HepG2 (cell line): Measurements from ENCODE around the gene BRAP. TPM values are rescaled to one million over a fixed set of nuclear protein-coding genes. Genes with fewer than 3 reads are reported as not detected.

Source experiments
- DMTF1 ChIP-seq: sonication (generic); formaldehyde crosslinking; IDR thresholded peaks from 2 replicates; pipeline ENCODE4 v1.4.0; 2020; ENCODE audit warnings: mild to moderate bottlenecking, missing genetic modification reagents
- HMGA1 ChIP-seq: sonication (generic); formaldehyde crosslinking; conservative IDR thresholded peaks from 2 replicates; pipeline ENCODE4 v1.4.0; 2020; ENCODE audit warnings: missing genetic modification reagents
- KAT7 ChIP-seq: IDR thresholded peaks from 2 replicates; pipeline ENCODE4 v1.6.1; 2018; ENCODE audit warnings: borderline replicate concordance, missing compliant biosample characterization
- KDM1A ChIP-seq: IDR thresholded peaks from 2 replicates; pipeline ENCODE4 v1.6.1; 2016; ENCODE audit warnings: missing compliant biosample characterization
- NFAT5 ChIP-seq: sonication (generic); formaldehyde crosslinking; IDR thresholded peaks from 2 replicates; pipeline ENCODE4 v1.4.0; 2020; ENCODE audit warnings: missing genetic modification reagents
- PLRG1 ChIP-seq: fragments of 450-650 bp; conservative IDR thresholded peaks from 2 replicates; pipeline ENCODE4 v1.6.1; 2016
- REXO4 ChIP-seq: sonication (generic); formaldehyde crosslinking; IDR thresholded peaks from 2 replicates; pipeline ENCODE4 v1.8.0; 2022; ENCODE audit warnings: missing genetic modification reagents, mild to moderate bottlenecking, borderline replicate concordance
- SAP130 ChIP-seq: IDR thresholded peaks from 2 replicates; pipeline ENCODE4 v1.6.1; 2016; ENCODE audit warnings: low read depth
- SIX1 ChIP-seq: sonication (generic); formaldehyde crosslinking; IDR thresholded peaks from 2 replicates; pipeline ENCODE4 v1.4.0; 2020; ENCODE audit warnings: missing genetic modification reagents, borderline replicate concordance
- SMYD3 ChIP-seq: sonication (generic); formaldehyde crosslinking; IDR thresholded peaks from 2 replicates; pipeline ENCODE4 v1.8.1; 2023; ENCODE audit warnings: mild to moderate bottlenecking, missing genetic modification reagents
- SUZ12 ChIP-seq: fragments of 150-350 bp; IDR thresholded peaks from 2 replicates; pipeline ENCODE4 v1.6.1; 2014; ENCODE audit warnings: low read depth, low read length
- TSC22D2 ChIP-seq: sonication (generic); formaldehyde crosslinking; IDR thresholded peaks from 2 replicates; pipeline ENCODE4 v1.5.1; 2020; ENCODE audit warnings: missing genetic modification reagents, mild to moderate bottlenecking, borderline replicate concordance
- ZGPAT ChIP-seq: IDR thresholded peaks from 2 replicates; pipeline ENCODE4 v1.6.1; 2016; ENCODE audit warnings: mild to moderate bottlenecking
- ZNF280B ChIP-seq: sonication (generic); formaldehyde crosslinking; IDR thresholded peaks from 2 replicates; pipeline ENCODE4 v1.5.0; 2020; ENCODE audit warnings: missing genetic modification reagents, mild to moderate bottlenecking, borderline replicate concordance
- polyA plus RNA-seq, 8 experiments: library from polyadenylated mRNA; depleted of rRNA in 3 of 8; stranded (reverse) in 7 of 8; unstranded in 1 of 8; fragments of >200 nt; fragmentation: Illumina TruSeq in 4 of 8; extraction: Trizol in 4 of 8; gene quantifications; 2 replicates each; pipeline versions ENCODE4 v1.2.1 to v1.2.3, GENCODE V29; 2011 to 2016; ENCODE audit warnings: low read depth in 4 of 8, missing spikeins in 1 of 8, mixed read lengths in 1 of 8; ENCODE audit not compliant: insufficient read depth in 1 of 8
- total RNA-seq, 5 experiments: library from RNA; depleted of rRNA; stranded (reverse); fragments of >200 nt; fragmentation: Illumina TruSeq; extraction: Trizol; gene quantifications; 2 replicates each; pipeline ENCODE4 v1.2.3, GENCODE V29; 2016; ENCODE audit warnings: low read depth in 1 of 5

The BRAP gene
- total and polyA plus RNA-seq, 2 of the 13 experiments (the other 11 are each of a cell fraction or from before 2014, with no cell fraction given): 8.1 to 15.4 TPM

GRCh38 chr12:111685811-111686573, at the start of gene BRAP, which contains the start of gene ACAD10 (continued):
- TF ChIP-seq ZGPAT (CRISPR knock-in tag): peak; percentile 78; the same call in 1 of the 2 replicates
- TF ChIP-seq KDM1A (CRISPR knock-in tag): peak; percentile 86
- TF ChIP-seq SAP130 (CRISPR knock-in tag): peak; percentile 99
- no peak for TF ChIP-seq DMTF1 (CRISPR knock-in tag)
- TF ChIP-seq PLRG1: no peak
- TF ChIP-seq REXO4: no peak
- TF ChIP-seq ZNF280B: peak; percentile 85
- TF ChIP-seq TSC22D2 (CRISPR knock-in tag): no peak; the same call in 1 of the 2 replicates
- no peak for TF ChIP-seq HMGA1
- TF ChIP-seq KAT7: peak; percentile 37
- no peak for TF ChIP-seq SUZ12
- no peak for TF ChIP-seq SMYD3 (CRISPR knock-in tag)
- TF ChIP-seq NFAT5 (CRISPR knock-in tag): no peak
- TF ChIP-seq SIX1: no peak
